Mucosa of rectum (tissue), 2 donors: Measurements from ENCODE around the gene CHST15.

ENCODE experiments used
- H3K27ac ChIP-seq, 2 donors: one replicate each; pipeline ENCODE4 v1.7.0; 2013; ENCODE audit warnings: inconsistent platforms in 2 of 2, low read depth in 2 of 2, low read length in 2 of 2
- H3K27me3 ChIP-seq, 2 donors: one replicate each; pipeline ENCODE4 v1.7.0; 2013; ENCODE audit warnings: low read length in 2 of 2; ENCODE audit not compliant: control insufficient read depth in 2 of 2, insufficient read depth in 2 of 2
- H3K36me3 ChIP-seq, 2 donors: one replicate each; pipeline ENCODE4 v1.7.0; 2013; ENCODE audit warnings: low read length in 2 of 2; ENCODE audit not compliant: control insufficient read depth in 2 of 2, insufficient read depth in 2 of 2
- H3K4me1 ChIP-seq, 2 donors: one replicate each; pipeline ENCODE4 v1.7.0; 2013; ENCODE audit warnings: low read length in 2 of 2, mild to moderate bottlenecking in 1 of 2; ENCODE audit not compliant: control insufficient read depth in 2 of 2, insufficient read depth in 2 of 2
- H3K4me3 ChIP-seq, 2 donors: one replicate each; pipeline ENCODE4 v1.7.0; 2013; ENCODE audit warnings: low read length in 2 of 2
- H3K9ac ChIP-seq, 2 donors: one replicate each; pipeline ENCODE4 v1.7.0; 2013; ENCODE audit warnings: low read length in 2 of 2, low read depth in 1 of 2, mild to moderate bottlenecking in 1 of 2
- H3K9me3 ChIP-seq, 2 donors: one replicate each; pipeline ENCODE4 v1.7.0; 2013; ENCODE audit warnings: low read length in 2 of 2; ENCODE audit not compliant: control insufficient read depth in 2 of 2
- donor health status: healthy.
- donor health status: Normal muscosa, but diverticular disease.

The CHST15 gene

GRCh38 chr10:123995082-123995460, 98.3 kb downstream of the CHST15 start:
- no peaks in the 10 kb centered on the region for H3K9me3 ChIP-seq
- H3K4me1 ChIP-seq: peaks cover 13 to 16% of the 10 kb centered on the region in 2 donors
- H3K27ac ChIP-seq: no peak overlapping the region
- H3K4me3 ChIP-seq: peak overlapping the region; percentile 8 to 35
- H3K9ac ChIP-seq: peak overlapping the region in 1 of 2 donors; percentile 26
- H3K36me3 ChIP-seq: no peaks in the 10 kb centered on the region
- peaks cover 18% of the 10 kb centered on the region in 2 donors for H3K27me3 ChIP-seq

- H3K4me3 ChIP-seq: peak overlapping the region; percentile 8 to 35
- peak overlapping the region in 1 of 2 donors; percentile 26 for H3K9ac ChIP-seq
- H3K27me3 ChIP-seq: peaks cover 18 to 20% of the 10 kb centered on the region in 2 donors
- H3K27ac ChIP-seq: no peak overlapping the region
- no peaks in the 10 kb centered on the region for H3K36me3 ChIP-seq
- H3K4me1 ChIP-seq: peaks cover 13 to 16% of the 10 kb centered on the region in 2 donors
- H3K9me3 ChIP-seq: no peaks in the 10 kb centered on the region
Observed at GRCh38 chr10:123994417-123995081, 98.8 kb downstream of the CHST15 start.

DNA sequence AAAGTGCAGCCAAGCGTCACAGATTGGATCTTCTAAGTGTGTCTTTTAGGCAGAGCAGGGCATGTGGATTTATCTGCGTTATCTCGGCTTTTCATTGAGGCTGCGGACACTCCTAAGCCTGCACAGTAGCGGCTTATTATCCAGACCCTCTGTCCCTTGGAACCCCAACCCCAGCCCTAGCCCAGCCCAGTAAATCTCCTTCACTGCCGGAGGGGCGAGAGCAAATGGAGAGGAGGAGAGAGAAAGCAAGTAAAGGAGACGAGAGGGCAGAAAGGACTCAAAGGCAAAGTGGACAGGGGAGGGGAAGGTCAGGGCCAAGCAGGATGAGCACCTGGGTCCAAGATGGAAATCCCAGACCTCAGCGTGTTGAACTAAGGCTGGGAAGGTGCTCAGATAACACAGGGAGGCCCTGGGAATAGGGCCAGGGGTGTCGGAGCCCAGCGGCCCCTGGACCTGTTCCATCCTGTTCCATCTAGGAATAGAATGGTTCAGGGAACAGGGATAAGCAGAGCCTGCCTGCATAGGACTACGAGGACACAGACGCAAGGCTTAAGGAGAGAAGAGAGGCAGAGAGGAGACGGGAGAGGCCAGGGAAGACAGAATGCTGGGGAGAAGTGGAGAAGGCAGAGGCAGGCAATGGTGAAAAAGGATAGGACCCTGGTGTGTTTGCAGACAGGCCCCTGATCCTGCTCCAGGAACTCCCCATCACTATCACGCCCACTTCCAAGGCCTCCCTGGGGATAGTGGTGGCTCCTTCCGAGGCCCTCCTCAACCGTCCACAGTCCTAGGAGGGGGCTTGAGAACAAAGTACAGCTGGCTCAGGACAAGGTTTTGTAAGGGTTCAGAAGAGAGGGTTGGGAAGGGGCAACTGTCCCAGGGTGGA, 99.6 kb downstream of the CHST15 start:
- no peak overlapping the region for H3K27ac ChIP-seq
- peaks cover 19 to 23% of the 10 kb centered on the region in 2 donors for H3K27me3 ChIP-seq
- H3K4me3 ChIP-seq: no peak overlapping the region
- H3K9me3 ChIP-seq: no peaks in the 10 kb centered on the region
- H3K4me1 ChIP-seq: peaks cover 13 to 16% of the 10 kb centered on the region in 2 donors
- no peak overlapping the region for H3K9ac ChIP-seq
- H3K36me3 ChIP-seq: no peaks in the 10 kb centered on the region

DNA sequence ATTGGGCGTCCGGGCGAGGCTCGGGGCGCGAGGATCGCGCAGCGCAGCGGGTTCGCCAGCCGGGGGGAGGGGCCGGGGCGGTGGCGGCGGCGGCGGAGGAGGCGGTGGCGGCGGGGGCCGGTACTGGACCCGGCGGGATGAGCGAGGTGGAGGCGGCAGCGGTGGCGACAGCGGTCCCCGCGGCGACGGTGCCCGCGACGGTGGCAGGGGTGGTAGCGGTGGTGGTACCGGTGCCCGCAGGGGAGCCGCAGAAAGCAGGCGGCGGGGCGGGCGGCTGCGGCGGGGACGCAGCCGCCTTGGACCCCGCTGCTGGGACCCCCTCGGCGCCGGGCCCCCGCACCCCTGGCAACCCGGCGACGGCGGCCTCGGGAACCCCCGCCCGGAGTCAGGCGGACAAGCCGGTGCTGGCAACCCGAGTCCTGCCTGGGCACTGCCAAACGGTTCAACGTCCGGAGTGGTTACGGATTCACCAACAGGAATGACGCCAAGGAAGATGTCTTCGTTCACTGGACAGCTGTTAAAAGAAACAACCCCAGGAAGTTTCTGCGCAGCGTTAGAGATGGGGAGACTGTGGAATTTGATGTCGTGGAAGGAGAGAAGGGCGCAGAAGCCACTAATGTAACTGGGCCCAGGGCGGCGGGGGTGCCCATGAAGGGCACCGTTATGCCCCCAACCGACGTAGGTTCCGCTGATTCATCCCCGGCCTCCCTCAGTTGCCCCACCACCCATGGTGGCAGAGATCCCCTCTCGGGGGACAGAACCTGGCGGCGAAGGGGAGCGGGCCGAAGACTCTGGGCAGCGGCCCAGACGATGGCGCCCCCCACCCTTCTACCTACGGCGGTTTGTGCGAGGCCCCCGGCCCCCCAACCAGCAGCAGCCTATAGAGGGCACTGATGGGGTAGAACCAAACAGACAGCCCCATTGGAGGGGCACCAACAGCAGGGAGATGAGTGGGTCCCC, 101.5 kb downstream of the CHST15 start:
- Histone ChIP-seq H3K4me1 (peaks cover 13 to 16% of the 10 kb centered on the region in 2 donors), H3K9me3 (no peaks in the 10 kb centered on the region), H3K9ac (no peak overlapping the region), H3K4me3 (no peak overlapping the region), H3K27me3 (peaks cover 21 to 23% of the 10 kb centered on the region in 2 donors), H3K36me3 (no peaks in the 10 kb centered on the region), H3K27ac (no peak overlapping the region)

DNA sequence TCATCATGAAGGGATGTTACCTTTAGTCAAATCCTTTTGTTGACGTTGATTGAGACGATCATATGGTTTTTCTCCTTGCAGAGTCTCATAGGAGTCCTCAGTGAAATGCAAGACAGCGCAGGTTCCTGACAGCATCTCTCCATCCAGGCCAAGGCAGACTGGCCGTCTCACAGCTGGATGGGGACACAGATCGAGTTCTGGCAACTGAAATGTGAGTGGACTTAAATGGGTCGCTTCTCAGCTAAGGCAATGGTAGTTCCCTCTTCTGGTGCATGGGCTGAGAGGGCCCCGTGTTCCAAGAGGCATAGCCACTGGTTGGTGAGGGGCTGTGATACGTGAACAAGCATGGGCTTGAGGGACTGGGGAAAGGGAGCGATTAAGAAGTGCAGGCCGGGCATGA, 102.5 kb downstream of the CHST15 start:
- Histone ChIP-seq H3K9me3 (no peaks in the 10 kb centered on the region), H3K9ac (no peak overlapping the region), H3K4me1 (peaks cover 13 to 16% of the 10 kb centered on the region in 2 donors), H3K27ac (no peak overlapping the region), H3K4me3 (no peak overlapping the region), H3K27me3 (peaks cover 21 to 23% of the 10 kb centered on the region in 2 donors), H3K36me3 (no peaks in the 10 kb centered on the region)

- Histone ChIP-seq H3K4me3 (no peak overlapping the region), H3K27ac (no peak overlapping the region), H3K4me1 (no peaks in the 10 kb centered on the region), H3K9me3 (no peaks in the 10 kb centered on the region), H3K27me3 (peaks cover 14 to 15% of the 10 kb centered on the region in 2 donors), H3K36me3 (no peaks in the 10 kb centered on the region), H3K9ac (no peak overlapping the region)
Observed at GRCh38 chr10:123988694-123989093, 104.7 kb downstream of the CHST15 start.

DNA sequence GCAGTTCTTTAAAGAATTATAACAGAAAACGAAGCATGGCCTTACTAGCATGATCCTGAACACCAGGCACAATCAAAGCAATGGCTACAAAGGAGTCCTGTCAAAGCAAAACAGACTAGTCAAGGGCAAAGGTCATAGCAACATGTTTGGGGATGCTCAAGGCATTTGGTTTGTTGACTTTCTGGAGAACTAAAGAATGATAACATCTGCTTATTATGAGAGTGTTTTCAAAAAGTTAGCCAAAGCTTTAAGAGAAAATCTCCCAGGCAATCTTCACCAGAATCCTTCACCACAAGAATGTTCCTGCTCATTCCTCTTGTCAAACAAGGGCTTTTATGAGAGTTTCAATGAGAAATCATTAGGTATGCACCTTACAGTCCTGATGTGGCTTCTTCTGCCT, 106.7 kb downstream of the CHST15 start:
- peaks cover 8 to 11% of the 10 kb centered on the region in 2 donors for H3K27me3 ChIP-seq
- no peak overlapping the region for H3K27ac ChIP-seq

DNA sequence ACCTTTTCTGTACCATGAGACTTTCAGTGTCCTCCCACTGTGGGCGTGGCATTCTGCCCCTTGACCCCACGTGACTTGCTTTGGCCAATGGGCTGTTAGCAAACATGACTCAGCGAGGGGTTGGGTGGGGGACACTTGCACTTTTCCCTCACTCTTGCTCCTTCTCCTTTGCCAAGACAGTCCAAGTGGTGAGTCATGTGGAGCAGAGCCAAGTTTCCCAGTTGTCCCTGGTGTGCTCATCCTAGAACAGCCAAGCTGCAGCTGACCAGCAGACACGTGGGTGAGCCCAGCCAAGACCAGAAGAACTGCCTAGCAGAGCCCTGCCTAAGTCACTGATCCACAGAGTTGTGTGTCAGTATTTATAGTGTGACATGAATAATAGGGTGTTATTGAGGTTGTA, 119.0 kb downstream of the CHST15 start:
- H3K9ac ChIP-seq: no peak overlapping the region
- H3K4me3 ChIP-seq: no peak overlapping the region
- H3K4me1 ChIP-seq: no peaks in the 10 kb centered on the region
- peaks cover 4 to 7% of the 10 kb centered on the region in 2 donors for H3K9me3 ChIP-seq
- no peak overlapping the region for H3K27ac ChIP-seq
- no peaks in the 10 kb centered on the region for H3K36me3 ChIP-seq
- H3K27me3 ChIP-seq: peaks cover 24 to 36% of the 10 kb centered on the region in 2 donors

More for the DNA sequence above, 106.7 kb downstream of the CHST15 start:
- Histone ChIP-seq H3K4me3 (no peak overlapping the region), H3K9me3 (no peaks in the 10 kb centered on the region), H3K4me1 (no peaks in the 10 kb centered on the region), H3K36me3 (no peaks in the 10 kb centered on the region), H3K9ac (no peak overlapping the region)

DNA sequence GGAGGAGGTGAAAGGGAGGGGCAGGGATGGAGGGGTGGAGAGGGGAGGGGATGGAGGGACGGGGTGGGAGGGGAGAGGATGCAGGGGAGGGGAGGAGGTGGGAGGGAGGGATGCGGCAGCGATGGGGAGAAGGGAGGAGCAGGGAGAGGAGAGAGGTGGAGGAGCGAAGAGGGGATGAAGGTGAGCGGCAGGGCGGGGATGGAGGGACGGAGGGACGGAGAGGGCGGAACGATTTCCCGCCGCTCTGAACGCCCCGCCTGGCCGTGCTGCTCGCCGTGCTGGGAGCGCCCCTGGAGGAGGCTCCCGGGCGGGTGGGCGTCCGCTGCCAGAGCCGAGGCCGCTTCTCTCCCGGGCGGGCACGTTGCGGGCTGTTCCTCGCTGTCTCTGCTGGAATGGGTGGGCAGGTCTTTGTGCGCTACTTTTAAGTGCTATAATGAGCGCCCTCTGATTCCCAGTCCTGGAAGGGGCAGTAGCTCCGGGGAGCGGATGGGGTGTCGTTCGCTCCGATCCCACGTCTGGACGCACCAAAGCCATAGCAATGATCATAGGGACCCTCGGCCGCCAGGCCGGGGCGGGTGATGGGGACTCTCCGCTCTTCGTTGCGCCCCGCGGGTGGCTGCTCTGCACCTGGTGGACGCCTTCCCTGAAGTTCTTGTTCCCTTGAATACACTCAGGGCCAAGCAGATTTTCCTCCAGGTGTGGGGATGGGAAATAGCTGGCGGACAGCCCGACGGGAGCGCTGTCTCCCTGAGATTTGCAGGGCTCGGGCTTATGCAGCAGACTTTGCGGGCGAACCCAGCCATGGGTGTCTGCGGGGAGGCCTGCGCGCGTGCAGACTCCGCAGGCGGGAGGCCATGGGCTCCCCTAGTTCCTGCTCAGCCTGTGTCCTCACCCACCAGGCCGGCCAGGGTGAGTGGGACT, 120.7 kb downstream of the CHST15 start:
- Histone ChIP-seq H3K4me1 (no peaks in the 10 kb centered on the region), H3K9ac (no peak overlapping the region), H3K27ac (no peak overlapping the region), H3K27me3 (peaks cover 24 to 41% of the 10 kb centered on the region in 2 donors), H3K9me3 (peaks cover 4 to 7% of the 10 kb centered on the region in 2 donors), H3K36me3 (no peaks in the 10 kb centered on the region), H3K4me3 (no peak overlapping the region)
